ENCODE data around the gene ABCA2.
"Not testable (repeated sequence)": the region's sequence is repeated elsewhere in the genome, so short reads cannot be mapped to it uniquely, and the experiment has no call there.

ABCA2 gene

DNA sequence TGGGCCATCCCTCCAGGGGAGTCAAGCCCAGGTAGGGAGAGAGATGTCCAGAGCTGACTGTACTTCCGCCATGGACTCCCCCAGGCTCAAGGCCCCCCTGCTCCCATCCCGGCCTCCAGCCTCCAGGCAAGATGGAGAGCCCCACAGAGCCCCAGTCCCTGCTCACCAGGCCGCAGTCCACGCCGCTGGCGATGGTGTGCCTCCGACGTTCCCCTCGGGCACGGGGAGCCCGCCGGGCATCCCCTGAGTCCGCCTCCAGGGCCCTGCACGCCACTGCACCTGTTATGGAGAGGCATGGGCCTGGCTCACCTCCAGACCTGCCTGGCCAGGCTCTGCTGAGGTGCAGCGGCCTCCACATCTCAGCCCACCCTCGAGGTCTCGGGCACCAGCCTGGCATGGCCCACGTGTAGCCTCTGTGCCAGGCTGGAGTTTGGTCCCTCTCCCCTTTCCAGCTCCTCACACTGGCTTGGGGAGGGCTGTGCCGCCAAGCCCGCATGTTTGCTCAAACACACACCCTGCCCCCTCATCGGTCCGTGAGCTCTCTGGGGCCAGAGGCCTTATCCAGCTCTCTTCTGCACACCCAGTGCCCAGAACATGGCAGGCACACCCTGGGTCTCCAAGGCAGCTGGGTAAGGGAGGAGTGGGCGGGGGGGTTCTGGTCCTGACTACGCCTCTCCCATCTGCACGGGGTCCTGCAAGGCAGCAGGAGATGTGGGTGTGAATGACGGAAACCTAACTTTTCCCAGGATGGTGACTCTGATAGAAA lies 38.2 kb upstream of the ABCA2 start:
- DNase-seq (ENCODE audit: low spot score), result no peak
- H3K4me3 ChIP-seq, result no peak overlapping the region
- TF ChIP-seq CTCF (IDR thresholded peaks at IDR 0.05), result no peak
- H3K27ac ChIP-seq, result no peak overlapping the region

- DNase-seq (ENCODE audit: low spot score), result no peak
- no peak overlapping the region for H3K27ac ChIP-seq
- TF ChIP-seq CTCF (IDR thresholded peaks at IDR 0.05), result no peak
These were observed 37.4 kb upstream of the ABCA2 start for GRCh38 chr9:137065336-137065967.

GRCh38 chr9:137064880-137065164 lies 36.8 kb upstream of the ABCA2 start:
- no peak for DNase-seq (ENCODE audit: low spot score)
- no peak overlapping the region for H3K4me3 ChIP-seq
- TF ChIP-seq CTCF (IDR thresholded peaks at IDR 0.05), result no peak
- no peak overlapping the region for H3K27ac ChIP-seq

More at GRCh38 chr9:137065336-137065967, 37.4 kb upstream of the ABCA2 start:
- H3K4me3 ChIP-seq, result no peak overlapping the region

GRCh38 chr9:137064027-137064879 lies 36.2 kb upstream of the ABCA2 start:
- Histone ChIP-seq H3K4me3 (no peak overlapping the region), H3K27ac (no peak overlapping the region)
- DNase-seq (ENCODE audit: low spot score), result no peak
- TF ChIP-seq CTCF (IDR thresholded peaks at IDR 0.05), result peak; percentile 94

DNA sequence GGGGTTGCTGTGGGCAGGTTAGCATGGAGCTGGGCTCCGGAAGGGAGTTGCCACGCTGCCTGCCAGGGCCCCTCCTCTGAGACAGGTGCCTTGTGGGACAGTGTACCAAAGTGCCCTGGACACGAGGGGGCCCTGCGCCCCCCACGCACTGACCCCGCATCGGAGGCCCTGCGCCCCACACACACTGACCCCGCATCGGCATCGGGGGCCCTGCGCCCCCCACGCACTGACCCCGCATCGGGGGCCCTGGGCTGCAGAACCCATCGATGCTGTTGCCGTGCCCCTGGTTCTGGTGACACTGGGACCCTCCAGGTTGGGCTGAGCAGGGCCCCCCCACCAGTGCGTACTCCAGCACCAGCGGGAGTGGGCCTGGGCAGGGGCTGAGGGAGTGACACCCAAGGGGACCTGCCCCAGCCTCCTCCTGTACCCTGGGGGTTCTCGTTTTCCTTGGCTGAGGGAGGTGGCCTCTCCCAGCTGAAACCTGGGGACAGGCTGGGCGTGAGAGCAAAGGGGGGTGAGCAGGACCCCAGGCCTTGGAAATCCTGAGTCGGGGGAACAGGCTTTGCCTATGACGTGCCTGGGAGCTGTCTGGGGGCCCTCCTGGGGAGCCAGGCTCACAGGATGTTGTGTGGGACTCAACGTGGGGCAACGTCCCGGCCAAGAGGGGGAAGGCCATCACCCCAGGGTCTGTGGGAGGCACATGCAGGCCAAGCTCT lies 35.4 kb upstream of the ABCA2 start:
- Histone ChIP-seq H3K4me3 (no peak overlapping the region), H3K27ac (no peak overlapping the region)
- no peak for DNase-seq (ENCODE audit: low spot score)
- no peak for TF ChIP-seq CTCF (IDR thresholded peaks at IDR 0.05)

DNA sequence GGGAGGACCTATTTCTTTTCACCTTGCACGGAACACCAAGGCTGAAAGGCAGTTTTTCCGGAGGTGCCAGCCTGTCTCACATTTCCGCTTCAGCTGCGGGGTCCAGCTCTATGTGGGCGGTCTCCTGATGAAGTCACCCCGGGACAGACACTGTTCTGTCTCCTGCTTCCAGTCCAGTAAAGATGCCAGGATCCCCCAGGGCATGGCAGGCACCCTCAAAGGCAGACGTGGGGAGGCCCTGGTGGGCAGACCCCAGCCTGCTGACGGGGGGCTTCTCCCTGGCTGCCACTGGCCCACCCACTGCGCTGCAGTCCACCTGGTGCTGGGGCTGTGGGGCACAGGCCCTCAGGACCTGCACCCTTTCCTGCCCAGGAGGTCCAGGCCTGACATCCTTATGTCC lies 34.8 kb upstream of the ABCA2 start:
- DNase-seq (ENCODE audit: low spot score); H3K4me3 ChIP-seq; H3K27ac ChIP-seq: not testable (repeated sequence)

DNA sequence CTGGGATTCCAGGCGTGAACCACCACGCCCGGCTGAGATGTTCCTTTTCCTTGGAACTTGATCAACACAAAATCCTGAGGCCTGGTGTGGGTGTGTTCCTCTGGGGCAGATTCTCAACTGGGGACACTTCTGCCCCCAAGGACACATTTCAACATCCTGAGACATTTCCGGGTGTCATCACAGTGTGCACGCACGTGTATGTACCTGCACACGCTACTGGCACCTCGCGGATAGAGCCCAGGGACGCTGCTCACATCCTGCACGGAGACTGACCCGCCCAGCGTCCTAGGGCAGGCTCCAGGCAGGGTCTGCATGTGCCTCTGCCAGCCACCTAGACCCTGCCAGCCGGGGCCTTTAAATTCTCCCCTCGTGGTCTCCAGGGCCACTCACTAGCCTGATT lies 34.3 kb upstream of the ABCA2 start:
- DNase-seq (ENCODE audit: low spot score), result no peak
- Histone ChIP-seq H3K27ac (no peak overlapping the region), H3K4me3 (no peak overlapping the region)
- no peak for TF ChIP-seq CTCF (IDR thresholded peaks at IDR 0.05)
